Heart right ventricle (tissue), 16 donors: Measurements from ENCODE around the gene MICAL3. TPM values are rescaled to one million over a fixed set of nuclear protein-coding genes. Genes with fewer than 3 reads are reported as not detected.

Source experiments
- ATAC-seq, 8 donors: fragments of 200-7000 bp; cut with Tn5 transposase; one replicate each; pipeline ENCODE4 v1.9.1; 2020; ENCODE audit warnings: mild to moderate bottlenecking in 8 of 8, moderate library complexity in 8 of 8, moderate number of reproducible peaks in 1 of 8
- DNase-seq, 2 donors: peaks; one replicate each; pipeline ENCODE4 v3.0.0-alpha.2; 2020
- H3K27ac ChIP-seq, 10 donors: fragments of 200-600 bp; sonication (generic) in 2 of 10; one replicate each; pipeline versions ENCODE4 v1.5.0 to v1.8.0; 2020 to 2022; ENCODE audit warnings: mild to moderate bottlenecking in 3 of 10
- H3K27me3 ChIP-seq, 7 donors: fragments of 200-600 bp; one replicate each; pipeline ENCODE4 v1.8.0; 2021 to 2022; ENCODE audit warnings: mild to moderate bottlenecking in 2 of 7
- H3K36me3 ChIP-seq, 9 donors: fragments of 200-600 bp; sonication (generic) in 1 of 9; one replicate each; pipeline versions ENCODE4 v1.5.0 to v1.8.0; 2020 to 2022; ENCODE audit warnings: mild to moderate bottlenecking in 2 of 9
- H3K4me1 ChIP-seq, 9 donors: fragments of 200-600 bp; sonication (generic) in 1 of 9; one replicate each; pipeline versions ENCODE4 v1.5.0 to v1.8.0; 2020 to 2022; ENCODE audit warnings: mild to moderate bottlenecking in 4 of 9
- H3K4me3 ChIP-seq, 10 donors: fragments of 200-600 bp; sonication (generic) in 2 of 10; one replicate each; pipeline versions ENCODE4 v1.5.0 to v1.8.0; 2020 to 2022; ENCODE audit warnings: mild to moderate bottlenecking in 7 of 10, moderate library complexity in 2 of 10
- H3K9me3 ChIP-seq, 11 donors: fragments of 200-600 bp in 10 of 11; sonication (generic) in 2 of 11; one replicate each; pipeline versions ENCODE4 v1.5.0 to v1.8.0; 2013 to 2022; ENCODE audit warnings: mild to moderate bottlenecking in 2 of 11, control low read depth in 1 of 11, moderate library complexity in 1 of 11
- WGBS, 2 donors: extraction: QIAGEN DNeasy Blood & Tissue Kit; methylation state at CpG; one replicate each; pipeline ENCODE4 v1.1.7; 2013; ENCODE audit warnings: inconsistent platforms in 1 of 2; 5-methylcytosine and 5-hydroxymethylcytosine counted together
- intact Hi-C, 10 donors: fragments of 100-400 bp; cut with DNase I; formaldehyde crosslinking; loops; one replicate each; pipeline versions ENCODE4 v1.11.1 to v1.14.2; 2022
- polyA plus RNA-seq, 2 donors: library from polyadenylated mRNA; stranded (reverse); fragments of 200-250 nt; gene quantifications; one replicate each; pipeline ENCODE4 v1.2.3, GENCODE V29; 2013
- total RNA-seq, 10 donors: library from RNA; stranded (reverse); fragmentation: NEBNext Ultra II Directional in 3 of 10; extraction: Animal tissue kit (Norgen Biotek cat#: 25700) in 3 of 10; gene quantifications; one replicate each; pipeline versions ENCODE4 v1.2.1 to v1.2.4, GENCODE V29; 2021 to 2023
- TF ChIP-seq, protein P1 (sequence below), 9 donors: fragments of 200-600 bp; sonication (generic) in 2 of 9; IDR thresholded peaks; one replicate each; pipeline versions ENCODE4 v1.5.0 to v1.8.0; 2021 to 2022; ENCODE audit warnings: antibody characterized with exemption in 9 of 9, mild to moderate bottlenecking in 5 of 9, moderate library complexity in 1 of 9
- donor health status: Arrhythmogenic right ventricular cardiomyopathy.
- donor health status: ischemic (EF 13 %, LVEDD 7.1; RV severe dilation, severe dysfunction).
- donor health status: healthy with polysubstance abuse.
- donor health status: DM: no; HTN: yes; CAD: no.
- donor health status: DM: no; HTN: no; CAD: no.
- donor health status: ischemic (EF 25% LVEDD 6.9; RV normal size, moderate dysfunction).
- donor health status: ischemic (EF 25% LVEDD 5.7; RV mildly dilated, moderate dysfunction).
- donor health status: healthy.
- donor health status: DM: yes; HTN: yes; CAD: no.
- donor health status: Ischemic cardiomyopathy.
- donor health status: ischemic (EF 35%, LVEDD 5.7; RV mildly dilated, moderate dysfunction).
- donor health status: nonischemic (EF 11% LVEDD 7.7; RV severe dilation, severe dysfunction).
- donor health status: DM: yes; HTN: yes; CAD: no.
- donor health status: PGD.
- donor health status: ischemic (EF 29% LVEDD 5.4; RV normal size, mild dysfunction).
- donor health status: nonischemic (EF 23%, LVEDD 6.1; RV moderate dilation, normal function).

Gene MICAL3
- total and polyA plus RNA-seq, 12 donors = 13.2 to 137 (median 109) TPM

GRCh38 chr22:17817511-17818065 lies 206.8 kb downstream of the MICAL3 start:
- Histone ChIP-seq H3K4me1 (no peaks in the 10 kb centered on the region), H3K27me3 (no peaks in the 10 kb centered on the region), H3K27ac (no peak overlapping the region), H3K36me3 (peaks cover 0 to 94% (median 63%) of the 10 kb centered on the region in 9 donors), H3K9me3 (no peaks in the 10 kb centered on the region), H3K4me3 (no peak overlapping the region)
- TF ChIP-seq, protein P1, sequence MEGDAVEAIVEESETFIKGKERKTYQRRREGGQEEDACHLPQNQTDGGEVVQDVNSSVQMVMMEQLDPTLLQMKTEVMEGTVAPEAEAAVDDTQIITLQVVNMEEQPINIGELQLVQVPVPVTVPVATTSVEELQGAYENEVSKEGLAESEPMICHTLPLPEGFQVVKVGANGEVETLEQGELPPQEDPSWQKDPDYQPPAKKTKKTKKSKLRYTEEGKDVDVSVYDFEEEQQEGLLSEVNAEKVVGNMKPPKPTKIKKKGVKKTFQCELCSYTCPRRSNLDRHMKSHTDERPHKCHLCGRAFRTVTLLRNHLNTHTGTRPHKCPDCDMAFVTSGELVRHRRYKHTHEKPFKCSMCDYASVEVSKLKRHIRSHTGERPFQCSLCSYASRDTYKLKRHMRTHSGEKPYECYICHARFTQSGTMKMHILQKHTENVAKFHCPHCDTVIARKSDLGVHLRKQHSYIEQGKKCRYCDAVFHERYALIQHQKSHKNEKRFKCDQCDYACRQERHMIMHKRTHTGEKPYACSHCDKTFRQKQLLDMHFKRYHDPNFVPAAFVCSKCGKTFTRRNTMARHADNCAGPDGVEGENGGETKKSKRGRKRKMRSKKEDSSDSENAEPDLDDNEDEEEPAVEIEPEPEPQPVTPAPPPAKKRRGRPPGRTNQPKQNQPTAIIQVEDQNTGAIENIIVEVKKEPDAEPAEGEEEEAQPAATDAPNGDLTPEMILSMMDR (IDR thresholded peaks at IDR 0.05) = no peak
- 94 to 96% methylated on average over 33 of the region's 33 CpGs for WGBS, 2 donors
- DNase-seq (no peak), ATAC-seq (peak in 1 of 8 donors; percentile 29)
- intact Hi-C loops = loop anchor here in 1 of 10 donors (10.0 kb wide), 1 partner anchor 733 kb away; the partner anchor contains the start of gene IL17RA

GRCh38 chr22:17817079-17817478 lies 207.3 kb downstream of the MICAL3 start:
- intact Hi-C loops = loop anchor here in 1 of 10 donors (10.0 kb wide), 1 partner anchor 732 kb away; the partner anchor contains the start of gene IL17RA
- ATAC-seq (no peak), DNase-seq (no peak)
- Histone ChIP-seq H3K36me3 (peaks cover 0 to 94% (median 67%) of the 10 kb centered on the region in 9 donors), H3K27ac (no peak overlapping the region), H3K9me3 (no peaks in the 10 kb centered on the region), H3K27me3 (no peaks in the 10 kb centered on the region), H3K4me1 (no peaks in the 10 kb centered on the region), H3K4me3 (no peak overlapping the region)
- TF ChIP-seq, protein P1 (IDR thresholded peaks at IDR 0.05) = no peak
- 93 to 95% methylated on average over 21 of the region's 21 CpGs for WGBS, 2 donors

DNA sequence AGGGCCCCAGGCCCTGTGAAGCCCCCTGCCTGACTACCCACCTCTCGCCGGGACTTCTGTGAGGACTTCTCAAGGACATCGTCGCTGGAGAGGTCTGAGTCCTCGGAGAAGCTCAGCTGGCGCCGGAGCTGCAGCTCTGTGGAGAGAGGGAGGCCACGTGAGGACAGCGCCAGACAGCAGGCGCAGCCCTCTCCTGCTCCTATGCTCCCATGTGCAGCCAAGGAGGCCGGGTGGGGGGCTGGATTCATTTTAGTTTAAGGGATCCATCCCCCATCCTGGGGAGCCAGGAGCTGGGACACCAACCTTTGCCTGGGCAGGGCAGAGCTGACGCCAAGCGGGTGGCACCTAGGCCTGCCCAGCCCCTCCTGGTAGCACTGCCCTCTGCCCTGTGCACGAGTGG lies 207.7 kb downstream of the MICAL3 start:
- H3K27ac ChIP-seq = no peak overlapping the region
- DNase-seq (no peak), ATAC-seq (peak in 1 of 8 donors; percentile 5)
- no peak overlapping the region for H3K4me3 ChIP-seq
- TF ChIP-seq, protein P1 (IDR thresholded peaks at IDR 0.05) = no peak
- intact Hi-C loops = loop anchor here in 1 of 10 donors (10.0 kb wide), 1 partner anchor 732 kb away; the partner anchor contains the start of gene IL17RA
- H3K27me3 ChIP-seq = no peaks in the 10 kb centered on the region
- 91 to 92% methylated on average over 14 of the region's 14 CpGs for WGBS, 2 donors
- peaks cover 0 to 94% (median 66%) of the 10 kb centered on the region in 9 donors for H3K36me3 ChIP-seq
- H3K4me1 ChIP-seq = no peaks in the 10 kb centered on the region
- H3K9me3 ChIP-seq = no peaks in the 10 kb centered on the region

GRCh38 chr22:17815703-17816254 lies 208.6 kb downstream of the MICAL3 start:
- no peaks in the 10 kb centered on the region for H3K9me3 ChIP-seq
- DNase-seq (no peak), ATAC-seq (no peak)
- H3K27ac ChIP-seq = no peak overlapping the region
- H3K4me1 ChIP-seq = peaks cover 0 to 3% (median 2%) of the 10 kb centered on the region in 9 donors
- H3K4me3 ChIP-seq = no peak overlapping the region
- H3K36me3 ChIP-seq = peaks cover 0 to 93% (median 68%) of the 10 kb centered on the region in 9 donors
- H3K27me3 ChIP-seq = no peaks in the 10 kb centered on the region
- 90 to 91% methylated on average over 15 of the region's 15 CpGs for WGBS, 2 donors
- intact Hi-C loops = loop anchor here in 1 of 10 donors (10.0 kb wide), 1 partner anchor 731 kb away; the partner anchor contains the start of gene IL17RA
- TF ChIP-seq, protein P1 (IDR thresholded peaks at IDR 0.05) = no peak
